ENCODE data around the gene COL9A3. TPM values are rescaled to one million over a fixed set of nuclear protein-coding genes. Genes with fewer than 3 reads are reported as not detected.

COL9A3 gene
- total RNA-seq, 4 donors from 2014 or later: 6.0 to 223 (median 8.0) TPM

DNA sequence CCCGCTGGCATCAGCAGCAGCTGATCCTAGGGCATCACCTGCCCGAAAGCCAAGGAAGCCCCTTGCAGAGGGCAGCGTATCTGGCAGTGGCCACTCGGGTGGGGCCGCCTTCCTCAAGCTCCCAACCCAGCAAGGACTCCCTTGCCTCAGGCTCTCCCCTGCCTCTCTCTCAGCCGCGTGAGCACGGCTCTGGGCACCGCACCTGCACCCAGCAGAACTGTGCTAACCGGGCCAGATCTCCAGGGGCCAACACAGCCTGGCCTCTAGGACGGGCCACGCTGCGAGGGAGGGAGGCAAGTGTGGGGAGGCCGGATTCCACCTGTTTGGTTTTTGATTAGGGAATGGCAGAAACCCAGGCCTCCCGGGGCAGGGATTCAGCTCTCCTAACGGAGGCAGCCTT, 32.4 kb upstream of the COL9A3 start:
- Histone ChIP-seq H3K36me3 (no peaks in the 10 kb centered on the region), H3K27me3 (peaks cover 3% of the 10 kb centered on the region), H3K4me1 (no peaks in the 10 kb centered on the region), H3K4me3 (no peak overlapping the region), H3K27ac (no peak overlapping the region), H3K9me3 (no peaks in the 10 kb centered on the region)
- DNase-seq: no peak
- intact Hi-C loops (cut with DNase I; ENCODE audit: low total_unique reads) (no loop called here), in situ Hi-C loops (cut with MboI; ENCODE audit: low pct_ligation_motif_present in 1 of 4, low pct_unique_long_range_greater_than_20kb in 1 of 4, low sequenced_read_pairs in 3 of 4) (loop anchor here in 2 of 4 donors (10.0 to 25.0 kb wide), 3 partner anchors 97 to 290 kb away; no protein-coding TSS in a partner anchor)
- 91% methylated on average over 16 of the region's 16 CpGs; no CpG with 5 or more reads in 1 of the 2 donors for WGBS, 2 donors (ENCODE audit: low coverage in 1 of 2)
- TF ChIP-seq POLR2AphosphoS5 (IDR thresholded peaks at IDR 0.05) (no peak), EP300 (IDR thresholded peaks at IDR 0.05; ENCODE audit: low read depth) (no peak), CTCF (IDR thresholded peaks at IDR 0.05) (no peak), POLR2A (IDR thresholded peaks at IDR 0.05) (no peak)

GRCh38 chr20:62785393-62785792, 31.5 kb upstream of the COL9A3 start:
- H3K4me3 ChIP-seq: no peak overlapping the region
- H3K27me3 ChIP-seq: no peaks in the 10 kb centered on the region
- H3K27ac ChIP-seq: no peak overlapping the region
- TF ChIP-seq CTCF (IDR thresholded peaks at IDR 0.05): no peak
- TF ChIP-seq POLR2AphosphoS5 (IDR thresholded peaks at IDR 0.05): no peak
- TF ChIP-seq EP300 (IDR thresholded peaks at IDR 0.05; ENCODE audit: low read depth): no peak
- no peak for TF ChIP-seq POLR2A (IDR thresholded peaks at IDR 0.05)
- DNase-seq: no peak
- no peaks in the 10 kb centered on the region for H3K36me3 ChIP-seq
- intact Hi-C loops (cut with DNase I; ENCODE audit: low total_unique reads): no loop called here
- in situ Hi-C loops (cut with MboI; ENCODE audit: low pct_ligation_motif_present in 1 of 4, low pct_unique_long_range_greater_than_20kb in 1 of 4, low sequenced_read_pairs in 3 of 4): loop anchor here in 2 of 4 donors (10.0 to 25.0 kb wide), 3 partner anchors 98 to 291 kb away; no protein-coding TSS in a partner anchor
- 75 to 80% methylated on average over 2 to 11 of the region's 11 CpGs for WGBS, 2 donors (ENCODE audit: low coverage in 1 of 2)
- H3K4me1 ChIP-seq: no peaks in the 10 kb centered on the region
- H3K9me3 ChIP-seq: no peaks in the 10 kb centered on the region

DNA sequence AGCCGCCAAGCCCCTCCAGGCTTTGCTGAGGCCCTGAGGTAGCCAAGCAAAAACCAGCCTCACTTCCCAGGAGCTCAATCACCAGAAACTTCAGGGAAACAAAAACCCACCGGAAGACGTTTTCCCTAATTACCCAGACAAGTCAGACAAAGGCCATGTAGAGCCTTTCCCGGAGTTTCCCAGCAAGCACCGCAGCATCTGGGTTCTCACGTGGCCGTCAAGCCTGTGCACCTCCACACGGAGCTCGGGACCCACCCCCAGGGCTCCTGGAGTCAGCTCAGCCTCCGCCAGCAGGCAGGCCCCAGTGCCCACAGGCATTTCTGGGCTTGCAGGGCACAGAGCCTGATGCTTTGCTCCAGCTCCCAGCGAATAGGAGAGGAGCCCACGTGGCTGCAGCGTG, 30.7 kb upstream of the COL9A3 start:
- in situ Hi-C loops (cut with MboI; ENCODE audit: low pct_ligation_motif_present in 1 of 4, low pct_unique_long_range_greater_than_20kb in 1 of 4, low sequenced_read_pairs in 3 of 4): loop anchor here in 2 of 4 donors (10.0 to 25.0 kb wide), 3 partner anchors 99 to 291 kb away; no protein-coding TSS in a partner anchor
- 76% methylated on average over 13 of the region's 13 CpGs; no CpG with 5 or more reads in 1 of the 2 donors for WGBS, 2 donors (ENCODE audit: low coverage in 1 of 2)

DNA sequence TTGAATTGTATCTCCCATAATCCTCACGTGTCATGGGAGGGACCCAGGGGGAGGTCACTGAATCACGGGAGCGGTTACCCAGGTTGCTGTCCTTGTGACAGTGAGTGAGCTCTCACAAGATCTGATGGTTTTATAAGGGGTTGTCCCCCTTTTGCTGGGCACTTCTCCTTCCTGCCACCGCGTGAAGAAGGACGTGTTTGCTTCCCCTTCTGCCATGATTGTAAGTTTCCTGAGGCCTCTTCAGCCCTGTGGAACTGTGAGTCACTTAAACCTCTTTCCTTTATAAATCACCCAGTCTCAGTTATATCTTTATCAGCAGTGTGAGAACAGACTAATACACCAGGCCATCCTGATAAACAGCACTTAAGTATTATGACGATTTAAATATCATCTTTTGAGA, 29.5 kb upstream of the COL9A3 start:
- Histone ChIP-seq H3K9me3 (no peaks in the 10 kb centered on the region), H3K36me3 (no peaks in the 10 kb centered on the region), H3K27me3 (no peaks in the 10 kb centered on the region), H3K27ac (no peak overlapping the region), H3K4me1 (peaks cover 0 to 4% (median 3%) of the 10 kb centered on the region in 4 donors), H3K4me3 (no peak overlapping the region)
- in situ Hi-C loops (cut with MboI; ENCODE audit: low pct_ligation_motif_present in 1 of 4, low pct_unique_long_range_greater_than_20kb in 1 of 4, low sequenced_read_pairs in 3 of 4) (loop anchor here in 2 of 4 donors (10.0 to 25.0 kb wide), 3 partner anchors 100 to 293 kb away; no protein-coding TSS in a partner anchor), intact Hi-C loops (cut with DNase I; ENCODE audit: low total_unique reads) (no loop called here)
- no peak for DNase-seq
- WGBS, 2 donors (ENCODE audit: low coverage in 1 of 2): 76 to 82% methylated on average over 5 to 7 of the region's 7 CpGs
- no peak for TF ChIP-seq CTCF (IDR thresholded peaks at IDR 0.05)
- no peak for TF ChIP-seq POLR2A (IDR thresholded peaks at IDR 0.05)
- TF ChIP-seq EP300 (IDR thresholded peaks at IDR 0.05; ENCODE audit: low read depth): no peak
- TF ChIP-seq POLR2AphosphoS5 (IDR thresholded peaks at IDR 0.05): no peak

More for the DNA sequence above, 30.7 kb upstream of the COL9A3 start:
- intact Hi-C loops (cut with DNase I; ENCODE audit: low total_unique reads): no loop called here
- Histone ChIP-seq H3K4me3 (no peak overlapping the region), H3K36me3 (no peaks in the 10 kb centered on the region), H3K27ac (no peak overlapping the region), H3K4me1 (peaks cover 0 to under 1% (median under 1%) of the 10 kb centered on the region in 4 donors), H3K27me3 (no peaks in the 10 kb centered on the region), H3K9me3 (no peaks in the 10 kb centered on the region)
- no peak for DNase-seq
- no peak for TF ChIP-seq CTCF (IDR thresholded peaks at IDR 0.05)
- no peak for TF ChIP-seq POLR2AphosphoS5 (IDR thresholded peaks at IDR 0.05)
- TF ChIP-seq POLR2A (IDR thresholded peaks at IDR 0.05): no peak
- TF ChIP-seq EP300 (IDR thresholded peaks at IDR 0.05; ENCODE audit: low read depth): no peak

Measured in transverse colon (tissue), 4 donors.